Panc1 (cell line): Measurements from ENCODE around the gene RALGPS1. TPM values are rescaled to one million over a fixed set of nuclear protein-coding genes. Genes with fewer than 3 reads are reported as not detected.

Experiments used
- ATAC-seq: fragments of 200-7000 bp; cut with Tn5 transposase; 2 replicates; pipeline ENCODE4 v1.9.1; 2020; ENCODE audit warnings: mild to moderate bottlenecking, moderate library complexity
- BruUV-seq: library from RNA; stranded (reverse); fragments of 400-500 nt; replicated peaks from 2 replicates; lab custom pipeline; 2021; lab: Mats Ljungman, UMichigan
- CTCF ChIA-PET: fragments of 300-600 bp; sonication (Branson Sonifier 250); formaldehyde crosslinking; loops from one replicate; lab custom pipeline; 2022; ENCODE audit warnings: antibody characterized with exemption; lab: Charles Lee
- POLR2A ChIA-PET: fragments of 300-600 bp; sonication (Branson Sonifier 250); formaldehyde crosslinking; loops from one replicate; lab custom pipeline; 2022; ENCODE audit warnings: antibody characterized with exemption; lab: Charles Lee
- DNase-seq: peaks from one replicate; pipeline ENCODE4 v3.0.0-alpha.2; 2010; ENCODE audit warnings: low read depth, low spot score
- H3K27ac ChIP-seq: 2 replicates; pipeline ENCODE4 v1.5.1; 2011; ENCODE audit warnings: mild to moderate bottlenecking, low read length, inconsistent platforms
- H3K27me3 ChIP-seq: fragments of 200-500 bp; sonication (Bioruptor generic); 2 replicates; pipeline ENCODE4 v1.6.0; 2014; ENCODE audit warnings: low read length, inconsistent platforms; ENCODE audit not compliant: control insufficient read depth, insufficient read depth
- H3K36me3 ChIP-seq: fragments of 200-500 bp; sonication (Bioruptor generic); 2 replicates; pipeline ENCODE4 v1.5.1; 2014; ENCODE audit warnings: inconsistent platforms, mild to moderate bottlenecking, low read length, moderate library complexity; ENCODE audit not compliant: control insufficient read depth, insufficient read depth
- H3K4me1 ChIP-seq: 2 replicates; pipeline ENCODE4 v1.5.1; 2011; ENCODE audit warnings: inconsistent platforms, mild to moderate bottlenecking, low read length, moderate library complexity; ENCODE audit not compliant: control insufficient read depth, insufficient read depth
- H3K4me3 ChIP-seq, 2 experiments: 2 replicates each; pipeline ENCODE4 v1.5.1; 2011 to 2012; ENCODE audit warnings: low read depth in 2 of 2, low read length in 2 of 2, mild to moderate bottlenecking in 2 of 2, inconsistent platforms in 1 of 2, moderate library complexity in 1 of 2
- H3K9me3 ChIP-seq: fragments of 200-500 bp; sonication (Bioruptor generic); 2 replicates; pipeline ENCODE4 v1.5.1; 2014; ENCODE audit warnings: low read depth, mild to moderate bottlenecking, inconsistent platforms, low read length, moderate library complexity; ENCODE audit not compliant: control insufficient read depth, insufficient read depth
- CTCF ChIP-seq: fragments of 450-650 bp; IDR thresholded peaks from 2 replicates; pipeline ENCODE4 v1.5.1; 2017; ENCODE audit warnings: mild to moderate bottlenecking
- POLR2AphosphoS5 ChIP-seq: IDR thresholded peaks from 2 replicates; pipeline ENCODE4 v1.6.1; 2012; ENCODE audit warnings: mild to moderate bottlenecking, low read depth, low read length, moderate library complexity
- REST ChIP-seq, 2 experiments: IDR thresholded peaks; 2 replicates each; pipeline ENCODE4 v1.6.1; 2011 to 2012; ENCODE audit warnings: low read depth in 2 of 2, control low read depth in 1 of 2, low read length in 1 of 2, mild to moderate bottlenecking in 1 of 2, moderate library complexity in 1 of 2; ENCODE audit not compliant: insufficient read depth in 1 of 2
- SIN3A ChIP-seq: IDR thresholded peaks from 2 replicates; pipeline ENCODE4 v1.6.1; 2012; ENCODE audit warnings: low read depth, mild to moderate bottlenecking, low read length, moderate library complexity, borderline replicate concordance; ENCODE audit not compliant: insufficient read depth
- TCF7L2 ChIP-seq: IDR thresholded peaks from 2 replicates; pipeline ENCODE4 v1.6.1; 2011; ENCODE audit warnings: mild to moderate bottlenecking, low read depth, low read length, inconsistent platforms
- in situ Hi-C: cut with HindIII; loops from 2 replicates; pipeline ENCODE4 v1.10.0; 2016; ENCODE audit warnings: low sequenced_read_pairs, low pct_unique_long_range_greater_than_20kb
- intact Hi-C: fragments of 100-400 bp; cut with micrococcal nuclease; formaldehyde crosslinking; loops from one replicate; pipeline ENCODE4 v1.10.0; 2022; ENCODE audit not compliant: unreplicated experiment
- total RNA-seq: library from RNA; stranded (reverse); gene quantifications from one replicate; pipeline ENCODE4 v1.2.1, GENCODE V29; 2021; ENCODE audit not compliant: unreplicated experiment

Gene RALGPS1
- total RNA-seq, 1 experiment from 2014 or later: 7.2 TPM

- TF ChIP-seq CTCF (no peak), REST (IDR thresholded peaks at IDR 0.05; ENCODE audit: insufficient read depth in 1 of 2, low read depth in 2 of 2, low read length in 1 of 2) (no peak), TCF7L2 (no peak), POLR2AphosphoS5 (no peak), SIN3A (no peak)
- POLR2A ChIA-PET: no interaction called here
- Histone ChIP-seq H3K4me3 (no peak overlapping the region), H3K27ac (no peak overlapping the region), H3K9me3 (no peaks in the 10 kb centered on the region), H3K4me1 (no peaks in the 10 kb centered on the region; the same call in 1 of the 2 replicates), H3K27me3 (no peaks in the 10 kb centered on the region), H3K36me3 (no peaks in the 10 kb centered on the region)
- intact Hi-C loops: no loop called here
- in situ Hi-C loops: no loop called here
- no TSS peak for BruUV-seq
- CTCF ChIA-PET: no interaction called here
- ATAC-seq (no peak), DNase-seq (no peak)
These were observed 215.7 kb downstream of the RALGPS1 start for GRCh38 chr9:127130235-127130634.

GRCh38 chr9:127130661-127131538, 216.3 kb downstream of the RALGPS1 start:
- POLR2A ChIA-PET: no interaction called here
- Histone ChIP-seq H3K27me3 (no peaks in the 10 kb centered on the region), H3K4me1 (no peaks in the 10 kb centered on the region; the same call in 1 of the 2 replicates), H3K36me3 (no peaks in the 10 kb centered on the region), H3K4me3 (no peak overlapping the region), H3K27ac (no peak overlapping the region), H3K9me3 (no peaks in the 10 kb centered on the region)
- in situ Hi-C loops (no loop called here), intact Hi-C loops (no loop called here)
- CTCF ChIA-PET: no interaction called here
- TF ChIP-seq POLR2AphosphoS5 (no peak), TCF7L2 (no peak), SIN3A (no peak), REST (IDR thresholded peaks at IDR 0.05; ENCODE audit: insufficient read depth in 1 of 2, low read depth in 2 of 2, low read length in 1 of 2) (no peak), CTCF (no peak)
- no peak for ATAC-seq
- no peak for DNase-seq
- BruUV-seq: no TSS peak
